HG03342 (cell line): ENCODE data around the gene CCDC154.
"Not testable (repeated sequence)": the region's sequence is repeated elsewhere in the genome, so short reads cannot be mapped to it uniquely, and the experiment has no call there.

Source experiments
- ATAC-seq: cut with Tn5 transposase; IDR thresholded peaks from one replicate; pipeline ENCODE4 v1.9.1; 2021; ENCODE audit warnings: mild to moderate bottlenecking, moderate library complexity; ENCODE audit not compliant: unreplicated experiment

CCDC154 gene

GRCh38 chr16:1439699-1440074, 4.7 kb downstream of the CCDC154 start:
- ATAC-seq = not testable (repeated sequence)

DNA sequence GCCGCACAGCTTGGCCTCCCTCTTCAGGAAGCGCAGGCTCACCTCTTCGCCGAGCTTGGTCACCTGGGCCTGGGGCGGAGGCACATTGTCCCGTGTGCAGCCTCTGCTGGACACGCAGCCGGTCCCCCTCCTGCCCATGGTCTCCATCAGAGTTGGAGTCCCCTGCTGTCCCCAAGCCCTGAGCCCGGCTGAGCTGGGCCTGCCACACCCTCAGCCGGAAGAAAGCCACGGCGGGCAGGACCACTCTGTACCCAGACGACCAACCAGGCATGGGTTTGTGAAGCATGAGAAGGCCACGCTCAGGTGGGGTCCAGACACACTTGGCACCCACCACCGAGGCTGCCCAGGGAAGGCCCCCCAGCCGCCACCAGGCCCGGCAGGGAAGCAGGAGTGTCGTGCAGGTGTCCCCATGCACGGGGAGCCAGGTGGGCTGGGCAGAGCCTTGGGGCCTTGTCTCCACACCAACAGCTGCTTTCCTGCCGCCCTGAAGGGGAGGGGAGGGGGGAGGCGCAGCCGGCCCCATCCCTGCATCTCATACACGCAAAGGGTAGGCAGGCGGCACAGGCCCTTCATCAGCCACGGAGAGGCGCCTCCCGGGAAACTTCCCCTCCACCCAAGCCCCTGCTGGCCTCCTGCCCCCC, 5.2 kb downstream of the CCDC154 start:
- no peak for ATAC-seq

- no peak for ATAC-seq
These were observed 5.9 kb downstream of the CCDC154 start for GRCh38 chr16:1438229-1439057.

- no peak for ATAC-seq
These were observed 6.8 kb downstream of the CCDC154 start for GRCh38 chr16:1437606-1438005.

GRCh38 chr16:1436731-1437355, 7.5 kb downstream of the CCDC154 start:
- no peak for ATAC-seq

DNA sequence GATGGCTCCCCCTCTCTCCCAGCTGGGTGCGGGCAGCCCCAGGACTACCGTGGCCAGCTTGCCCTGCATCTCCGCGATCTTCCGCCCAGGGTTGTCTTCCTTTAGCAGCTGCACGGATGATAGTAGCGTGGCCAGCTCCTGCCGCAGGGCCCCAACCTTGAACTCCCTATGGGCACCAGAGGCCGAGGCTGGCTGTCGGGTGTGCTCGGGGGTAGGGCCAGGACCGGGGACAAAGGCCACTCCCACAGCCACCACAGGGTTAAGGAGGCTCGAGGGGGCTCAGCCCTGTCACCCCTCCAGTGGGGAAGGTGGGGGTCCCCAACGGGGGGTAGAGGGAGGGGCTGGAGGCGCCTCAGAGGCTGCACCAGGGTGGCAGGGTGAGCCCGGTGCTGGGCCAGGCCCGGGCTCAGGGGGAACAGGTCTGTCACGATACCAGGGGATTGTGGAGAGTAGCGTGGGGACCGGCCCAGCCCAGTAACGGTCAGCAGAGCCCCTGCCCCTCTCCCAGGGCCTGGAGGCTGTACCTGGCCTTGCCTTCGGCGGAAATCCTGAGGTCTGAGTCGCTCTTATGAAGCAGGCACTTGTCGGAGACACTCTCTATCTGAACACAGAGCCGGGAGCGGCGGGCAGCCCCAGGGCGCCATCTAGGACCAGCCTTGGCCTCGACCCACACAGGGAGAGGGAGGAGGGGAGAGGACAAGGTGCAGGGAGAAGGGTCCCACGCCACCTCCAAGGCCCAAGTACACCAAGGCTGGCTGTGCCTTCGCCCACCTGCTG, 8.2 kb downstream of the CCDC154 start:
- no peak for ATAC-seq

- no peak for ATAC-seq
These were observed 9.4 kb downstream of the CCDC154 start for GRCh38 chr16:1434644-1435592.

GRCh38 chr16:1433756-1434155, 10.6 kb downstream of the CCDC154 start:
- no peak for ATAC-seq

DNA sequence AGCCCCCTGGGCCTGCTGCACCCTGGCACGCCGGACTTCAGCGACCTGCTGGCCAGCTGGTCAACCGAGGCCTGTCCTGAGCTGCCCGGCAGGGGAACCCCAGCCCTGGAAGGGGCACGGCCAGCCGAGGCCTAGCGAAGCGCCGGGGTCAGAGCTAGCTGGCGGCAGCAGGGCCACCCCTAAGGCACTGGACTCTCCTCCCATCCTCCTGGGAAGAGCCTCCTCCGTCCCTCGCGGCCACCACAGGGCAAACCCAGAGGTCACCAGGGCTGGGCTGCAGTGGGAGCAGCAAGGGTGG, 11.1 kb downstream of the CCDC154 start:
- ATAC-seq = no peak

GRCh38 chr16:1432388-1433262, 11.7 kb downstream of the CCDC154 start:
- no peak for ATAC-seq

GRCh38 chr16:1431497-1432270, 12.7 kb downstream of the CCDC154 start:
- no peak for ATAC-seq

DNA sequence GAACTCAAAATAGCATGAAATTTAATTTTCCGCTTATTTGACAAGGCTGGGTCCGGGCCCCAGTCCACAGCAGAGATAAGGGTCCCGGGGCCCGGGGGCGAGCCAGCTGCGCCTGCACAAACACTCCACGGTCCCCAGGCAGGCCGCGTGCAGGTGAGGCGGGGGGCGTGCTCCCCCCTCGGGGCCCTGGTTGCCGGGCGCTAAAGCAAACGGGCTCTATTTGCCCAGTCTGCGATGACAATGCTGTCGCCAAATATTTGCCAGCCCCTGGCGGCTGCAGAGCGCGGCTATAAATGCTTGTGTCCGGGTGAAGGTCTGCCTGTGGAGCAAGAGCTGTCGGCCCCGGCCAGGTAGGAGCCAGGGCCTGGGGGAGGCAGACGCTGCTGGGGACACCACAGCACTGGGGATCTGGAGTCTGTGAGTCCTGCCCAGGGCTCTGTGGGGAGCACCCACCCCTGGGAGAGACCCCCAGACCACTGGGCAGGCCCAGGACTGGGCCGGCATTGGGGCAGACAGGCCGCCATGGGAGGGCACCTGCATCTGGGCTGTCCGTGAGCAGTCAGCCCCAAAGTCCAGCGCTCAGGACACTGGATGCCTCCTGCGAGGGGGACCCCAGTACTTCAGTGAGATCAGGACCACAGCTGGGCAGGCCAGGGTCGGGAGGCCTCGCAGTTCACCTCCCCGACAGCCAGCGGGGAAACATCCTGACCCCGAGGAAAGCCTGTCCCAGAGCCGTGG, 13.4 kb downstream of the CCDC154 start, which contains the start of gene PERCC1:
Gene PERCC1, plus strand, starts transcription at position 320 of the 738 bp plus-strand sequence. CDS start 1,516 bp downstream, outside the sequence.
- no peak for ATAC-seq

GRCh38 chr16:1430214-1430758, 14.1 kb downstream of the CCDC154 start:
- ATAC-seq = no peak

DNA sequence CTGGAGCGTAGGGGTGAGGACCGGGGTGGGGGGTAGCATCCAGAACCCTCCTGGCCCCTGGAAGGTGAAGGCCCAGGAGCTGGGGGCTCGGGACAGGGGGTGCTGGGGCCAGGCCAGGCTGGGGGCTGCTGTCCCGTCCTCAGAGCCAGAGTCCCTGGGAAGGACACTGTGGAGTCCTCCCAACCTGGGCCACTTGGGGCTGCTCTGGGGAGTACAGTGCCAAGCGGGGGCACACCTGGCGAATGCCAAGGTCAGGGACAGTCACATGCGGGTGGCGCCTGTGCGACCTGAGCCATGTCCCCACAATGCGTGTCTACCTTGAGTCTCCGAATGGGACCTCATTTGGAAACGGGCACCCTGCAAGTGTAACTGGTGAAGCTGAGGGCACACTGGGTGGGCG, 14.7 kb downstream of the CCDC154 start:
- no peak for ATAC-seq

- no peak for ATAC-seq
These were observed 15.3 kb downstream of the CCDC154 start for GRCh38 chr16:1429012-1429411.

- no peak for ATAC-seq
These were observed 15.8 kb downstream of the CCDC154 start for GRCh38 chr16:1428511-1428910.
